ENCODE data around the gene TLR10.
"Not testable (repeated sequence)": the region's sequence is repeated elsewhere in the genome, so short reads cannot be mapped to it uniquely, and the experiment has no call there.

Gene TLR10, protein sequence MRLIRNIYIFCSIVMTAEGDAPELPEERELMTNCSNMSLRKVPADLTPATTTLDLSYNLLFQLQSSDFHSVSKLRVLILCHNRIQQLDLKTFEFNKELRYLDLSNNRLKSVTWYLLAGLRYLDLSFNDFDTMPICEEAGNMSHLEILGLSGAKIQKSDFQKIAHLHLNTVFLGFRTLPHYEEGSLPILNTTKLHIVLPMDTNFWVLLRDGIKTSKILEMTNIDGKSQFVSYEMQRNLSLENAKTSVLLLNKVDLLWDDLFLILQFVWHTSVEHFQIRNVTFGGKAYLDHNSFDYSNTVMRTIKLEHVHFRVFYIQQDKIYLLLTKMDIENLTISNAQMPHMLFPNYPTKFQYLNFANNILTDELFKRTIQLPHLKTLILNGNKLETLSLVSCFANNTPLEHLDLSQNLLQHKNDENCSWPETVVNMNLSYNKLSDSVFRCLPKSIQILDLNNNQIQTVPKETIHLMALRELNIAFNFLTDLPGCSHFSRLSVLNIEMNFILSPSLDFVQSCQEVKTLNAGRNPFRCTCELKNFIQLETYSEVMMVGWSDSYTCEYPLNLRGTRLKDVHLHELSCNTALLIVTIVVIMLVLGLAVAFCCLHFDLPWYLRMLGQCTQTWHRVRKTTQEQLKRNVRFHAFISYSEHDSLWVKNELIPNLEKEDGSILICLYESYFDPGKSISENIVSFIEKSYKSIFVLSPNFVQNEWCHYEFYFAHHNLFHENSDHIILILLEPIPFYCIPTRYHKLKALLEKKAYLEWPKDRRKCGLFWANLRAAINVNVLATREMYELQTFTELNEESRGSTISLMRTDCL

DNA sequence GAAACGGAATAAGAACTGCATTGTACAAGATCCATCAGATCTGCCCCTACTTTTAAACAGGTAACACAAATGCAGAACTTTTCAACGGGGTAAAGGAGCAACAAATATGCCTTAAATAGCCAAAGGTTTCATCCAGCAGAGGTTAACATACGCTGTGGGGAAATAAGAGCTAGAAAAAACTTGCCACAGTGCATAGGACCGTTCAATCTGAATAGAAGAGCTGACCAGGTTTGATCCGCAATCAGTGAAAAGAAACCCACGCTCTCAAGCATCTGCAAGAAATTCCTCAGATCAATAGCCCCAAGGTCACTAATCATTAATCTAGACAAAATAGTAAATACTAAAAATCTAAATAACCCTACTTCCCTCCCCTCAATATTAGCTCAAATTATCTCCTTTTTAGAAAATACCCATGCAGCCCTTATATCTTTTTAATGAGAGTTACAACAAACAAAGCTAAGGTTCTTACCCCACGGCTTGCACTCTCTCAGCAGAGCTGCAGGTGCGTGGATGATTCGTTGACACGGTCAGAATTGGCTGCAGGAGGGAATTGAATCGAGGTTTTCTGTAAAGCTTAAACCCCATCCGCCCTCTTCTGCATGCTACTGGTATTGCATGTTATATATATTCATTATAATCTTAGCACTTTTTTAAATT, at the start of gene TLR10:
Gene TLR10 (minus strand): TSS at position 539 of the 657 bp plus-strand sequence. CDS start 7,400 bp downstream, outside the sequence.
- DNase-seq (ENCODE audit: low read depth) = no peak

DNA sequence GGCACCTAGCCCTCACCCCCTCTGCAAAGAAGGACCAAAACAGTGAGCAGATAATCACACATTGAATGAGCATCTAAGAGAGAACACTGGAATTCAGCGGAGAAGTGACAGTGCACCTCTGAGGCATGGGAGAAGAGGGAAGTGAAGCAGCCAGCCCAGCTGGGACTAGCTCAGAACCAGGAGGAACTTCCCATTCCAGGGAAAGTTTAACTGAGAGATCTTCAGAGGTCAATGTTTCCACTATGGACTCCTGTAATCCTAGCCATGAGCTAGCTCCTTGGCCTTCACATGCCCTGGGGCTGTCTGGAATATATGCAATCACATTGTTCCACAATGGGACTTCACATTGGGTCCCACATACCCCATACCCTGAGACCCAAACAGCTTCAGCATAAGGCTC, 49.4 kb upstream of the TLR10 start:
- DNase-seq (ENCODE audit: low read depth) = no peak

DNA sequence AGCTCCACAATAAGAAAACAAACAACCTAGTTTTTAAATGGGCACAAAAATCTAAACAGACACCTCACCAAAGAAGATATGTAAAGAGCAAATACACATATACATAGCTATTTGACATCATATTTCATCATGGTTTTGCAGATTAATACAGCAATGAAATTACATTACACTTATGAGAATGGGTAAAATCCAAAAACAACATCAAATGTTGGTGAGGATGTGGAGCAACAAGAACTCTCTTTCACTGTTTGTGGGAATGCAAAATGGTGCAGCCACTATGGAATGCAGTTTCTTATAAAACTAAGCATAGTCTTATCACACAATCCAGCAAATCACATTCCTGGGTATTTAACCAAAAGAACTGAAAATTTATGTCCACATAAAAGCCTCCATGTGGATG, 48.9 kb upstream of the TLR10 start:
- DNase-seq (ENCODE audit: low read depth) = no peak

- no peak for DNase-seq (ENCODE audit: low read depth)
Observed at GRCh38 chr4:38829237-38829636, 46.4 kb upstream of the TLR10 start.

GRCh38 chr4:38823766-38824165, 41.0 kb upstream of the TLR10 start:
- DNase-seq (ENCODE audit: low read depth) = no peak

- DNase-seq (ENCODE audit: low read depth) = no peak
Observed at GRCh38 chr4:38822748-38823303, 40.0 kb upstream of the TLR10 start.

GRCh38 chr4:38821739-38822138, 38.9 kb upstream of the TLR10 start:
- DNase-seq (ENCODE audit: low read depth) = no peak

DNA sequence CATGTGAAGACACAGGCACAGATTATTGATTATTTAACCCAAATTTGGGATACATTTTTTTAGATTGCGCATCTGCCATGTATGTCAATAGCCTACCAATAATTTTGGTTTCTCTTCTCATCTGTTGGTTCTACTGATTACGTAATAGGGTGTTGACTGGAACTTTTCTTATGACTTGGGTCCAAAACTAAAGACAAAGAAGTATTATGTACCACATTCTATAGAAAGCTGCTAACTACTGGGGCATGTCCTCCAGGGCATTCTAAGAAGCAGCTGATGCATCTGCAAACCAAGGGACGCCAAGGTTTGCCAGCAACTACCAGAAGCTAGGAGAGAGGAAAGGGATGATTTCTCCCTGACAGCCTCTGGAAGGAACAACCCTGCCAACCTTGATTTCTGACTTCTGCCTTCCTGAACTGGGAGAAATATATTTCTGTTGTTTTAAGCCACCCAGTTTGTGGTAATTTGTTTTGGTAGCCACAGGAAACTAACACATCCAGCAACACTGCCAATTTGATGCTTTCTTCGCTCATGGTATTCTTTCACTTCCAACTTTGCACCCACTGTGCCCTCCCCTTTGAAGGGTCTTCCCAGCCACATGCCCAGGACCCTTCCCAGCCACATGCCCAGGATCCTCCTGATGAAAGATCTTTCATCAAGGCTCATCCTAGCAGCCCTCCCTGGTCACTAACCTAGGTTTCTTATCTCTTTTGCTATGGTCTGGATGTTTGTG, 37.7 kb upstream of the TLR10 start:
- no peak for DNase-seq (ENCODE audit: low read depth)

GRCh38 chr4:38819569-38819968, 36.8 kb upstream of the TLR10 start:
- no peak for DNase-seq (ENCODE audit: low read depth)

- no peak for DNase-seq (ENCODE audit: low read depth)
Observed at GRCh38 chr4:38818441-38818976, 35.7 kb upstream of the TLR10 start.

- DNase-seq (ENCODE audit: low read depth) = no peak
Observed at GRCh38 chr4:38815885-38816782, 33.3 kb upstream of the TLR10 start.

DNA sequence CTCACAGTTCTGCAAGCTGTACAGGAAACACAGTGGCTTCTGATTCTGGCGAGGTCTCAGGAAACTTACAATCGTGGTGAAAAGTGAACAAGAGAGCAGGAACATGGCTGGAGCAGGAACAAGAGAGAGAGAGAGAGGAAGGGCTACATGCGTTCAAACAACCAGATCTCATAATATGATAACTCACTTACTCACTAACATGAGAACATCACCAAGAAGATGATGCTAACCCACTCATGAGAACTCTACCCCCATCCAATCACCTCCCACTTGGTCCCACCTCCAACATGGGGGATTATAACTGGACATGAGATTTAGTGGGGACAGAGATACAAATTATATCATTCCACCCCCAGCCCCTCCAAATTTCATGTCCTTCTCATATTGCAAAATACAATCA, 31.6 kb upstream of the TLR10 start:
- DNase-seq (ENCODE audit: low read depth) = no peak

- DNase-seq (ENCODE audit: low read depth) = no peak
Observed at GRCh38 chr4:38811297-38811696, 28.5 kb upstream of the TLR10 start.

- not testable (repeated sequence) for DNase-seq (ENCODE audit: low read depth)
Observed at GRCh38 chr4:38807462-38807861, 24.7 kb upstream of the TLR10 start.

DNA sequence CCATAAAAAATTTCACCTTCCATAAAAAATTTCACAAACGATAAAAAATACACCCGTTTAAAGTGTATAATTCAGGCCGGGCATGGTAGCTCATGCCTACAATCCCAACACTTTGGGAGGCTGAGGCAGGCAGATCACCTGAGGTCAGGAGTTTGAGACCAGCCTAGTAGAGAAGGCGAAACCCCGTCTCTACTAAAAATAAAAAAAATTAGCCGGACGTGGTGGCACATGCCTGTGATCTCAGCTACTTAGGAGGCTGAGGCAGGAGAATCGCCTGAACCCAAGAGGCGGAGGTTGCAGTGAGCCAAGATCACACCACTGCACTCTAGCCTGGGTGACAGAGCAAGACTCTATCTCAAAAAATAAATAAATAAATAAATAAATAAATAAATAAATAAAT, 23.5 kb upstream of the TLR10 start:
- DNase-seq (ENCODE audit: low read depth) = not testable (repeated sequence)

DNA sequence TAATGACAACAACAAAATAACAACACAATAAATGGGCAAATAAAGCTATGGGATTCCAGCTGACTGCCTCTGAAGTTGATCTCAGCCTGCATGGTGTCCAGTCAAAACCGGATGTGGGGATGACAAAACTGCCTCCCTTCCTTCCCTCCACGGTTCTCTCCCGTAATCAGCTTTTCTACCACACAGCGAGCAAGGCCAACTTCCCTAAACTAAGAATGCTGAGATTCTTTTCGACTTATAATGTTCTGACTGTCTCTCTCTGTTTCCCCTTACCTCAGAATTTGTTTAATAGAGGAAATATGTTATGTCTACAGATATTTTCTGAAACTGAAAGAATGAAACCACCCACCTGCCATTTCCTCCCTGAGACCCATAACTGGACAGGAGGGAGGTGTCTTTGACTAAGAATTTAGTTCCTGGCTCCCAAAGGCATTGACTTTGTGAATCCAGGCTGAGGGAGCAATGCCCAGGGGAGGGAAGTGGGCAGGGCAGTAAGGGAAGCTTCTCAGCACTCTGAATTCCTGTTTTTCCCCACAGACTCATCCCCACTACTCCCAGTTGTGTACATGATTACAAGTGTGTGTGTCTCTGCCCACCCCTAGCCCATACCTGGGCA, 22.8 kb upstream of the TLR10 start:
- DNase-seq (ENCODE audit: low read depth) = no peak

DNA sequence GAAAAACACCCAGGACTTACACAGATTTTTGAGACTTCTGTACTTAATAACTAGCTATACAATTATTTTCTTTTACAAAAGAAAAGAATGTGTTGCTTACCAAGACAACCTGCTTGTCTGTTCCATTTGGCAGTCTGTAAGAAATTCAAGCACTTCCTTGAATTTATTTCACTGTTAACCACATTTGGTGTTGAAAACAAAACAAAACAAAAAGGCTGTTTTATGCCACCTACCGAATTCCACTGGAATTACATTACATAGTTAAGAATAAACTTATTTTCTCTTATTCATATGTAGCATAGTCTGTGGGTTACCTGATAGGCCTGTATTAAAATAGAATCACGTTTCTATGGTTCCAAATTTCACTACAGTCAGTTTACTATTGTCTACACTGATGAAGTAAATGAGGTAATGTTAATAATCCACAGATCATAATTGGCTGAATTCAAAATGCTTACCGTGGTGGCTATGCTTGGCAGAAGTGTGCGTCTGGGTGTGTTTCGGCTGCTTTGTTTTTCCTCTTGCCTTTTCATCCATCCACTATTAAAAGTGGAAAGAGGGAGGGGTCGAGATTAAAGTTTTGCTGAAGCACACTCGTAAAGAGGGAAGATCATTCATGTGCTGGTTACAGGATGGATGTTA, 22.0 kb upstream of the TLR10 start, which contains the start of gene TLR1:
Gene TLR1 (minus strand): TSS at position 138 of the 642 bp plus-strand sequence. CDS start 5,960 bp downstream, outside the sequence.
- DNase-seq (ENCODE audit: low read depth) = no peak

DNA sequence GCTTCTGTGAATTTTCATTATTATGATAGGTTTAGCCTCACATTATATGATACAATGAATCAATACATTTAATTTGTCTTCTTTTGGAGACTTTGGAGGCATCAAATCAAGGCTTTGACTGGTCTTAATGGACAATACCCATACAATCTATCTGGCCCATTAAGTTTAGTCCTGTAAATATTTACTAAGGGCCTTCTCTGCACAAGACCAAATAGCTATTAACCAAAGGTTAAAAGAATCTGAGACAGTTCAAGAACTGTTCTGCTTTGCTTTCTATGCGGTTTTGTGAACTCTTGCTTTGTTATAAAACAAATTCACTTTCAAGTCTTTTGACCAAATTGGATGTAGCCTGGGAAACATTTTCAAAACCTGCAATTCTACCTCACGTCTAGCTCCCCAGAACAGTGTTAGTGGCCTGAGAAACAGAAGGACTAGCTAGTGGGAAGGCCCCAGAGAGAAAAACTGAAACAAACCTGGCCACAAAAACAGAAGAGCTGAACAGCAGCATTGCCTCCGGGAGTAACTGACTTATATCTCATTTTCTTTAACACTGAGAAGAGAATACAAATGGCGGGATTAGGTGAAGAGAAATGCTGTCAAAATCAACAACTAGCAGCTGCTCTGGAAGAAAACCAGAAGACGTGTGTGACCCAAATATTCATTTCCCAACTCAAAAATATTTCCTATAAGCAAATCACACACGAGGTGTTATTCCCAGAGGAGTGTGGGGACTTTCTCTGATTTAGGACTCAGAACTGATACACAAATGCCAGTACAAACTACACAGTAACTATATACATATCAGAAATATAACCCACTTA, 21.3 kb upstream of the TLR10 start:
- no peak for DNase-seq (ENCODE audit: low read depth)
